Pancreas (tissue), 10 donors: ENCODE data around the gene VPS35L. TPM values are rescaled to one million over a fixed set of nuclear protein-coding genes. Genes with fewer than 3 reads are reported as not detected.
A peak's percentile ranks its signal among the peaks of the same experiment; 100 is the strongest.

ENCODE experiments used
- ATAC-seq, 4 donors: fragments of 200-7000 bp; cut with Tn5 transposase; one replicate each; pipeline versions ENCODE4 v1.8.0 to v1.9.1; 2020; ENCODE audit warnings: mild to moderate bottlenecking in 4 of 4, moderate library complexity in 4 of 4
- DNase-seq, 6 donors: peaks; one replicate each; pipeline ENCODE4 v3.0.0-alpha.2; 2020
- FAIRE-seq: peaks from 2 replicates; lab custom pipeline; 2012; peaks lifted over from hg19 to GRCh38; lab: Jason Lieb, UNC
- H3K27ac ChIP-seq, 4 donors: fragments of 200-600 bp; sonication (generic); 1 replicate in 3 of 4; 2 replicates in 1 of 4; pipeline versions ENCODE4 v1.5.0 to v1.8.0; 2020
- H3K27me3 ChIP-seq, 4 donors: fragments of 200-600 bp; one replicate each; pipeline ENCODE4 v1.8.0; 2021
- H3K36me3 ChIP-seq, 3 donors: fragments of 200-600 bp; sonication (generic) in 1 of 3; one replicate each; pipeline versions ENCODE4 v1.5.0 to v1.8.0; 2020 to 2021
- H3K4me1 ChIP-seq, 3 donors: fragments of 200-600 bp; one replicate each; pipeline ENCODE4 v1.8.0; 2021
- H3K4me3 ChIP-seq, 4 donors: fragments of 200-600 bp; sonication (generic) in 2 of 4; one replicate each; pipeline versions ENCODE4 v1.5.0 to v1.8.0; 2020 to 2021
- H3K9me3 ChIP-seq, 4 donors: fragments of 200-600 bp; one replicate each; pipeline ENCODE4 v1.8.0; 2021
- CTCF ChIP-seq, 4 donors: fragments of 200-600 bp; sonication (generic) in 3 of 4; IDR thresholded peaks; one replicate each; pipeline versions ENCODE4 v1.5.0 to v1.8.0; 2021; ENCODE audit warnings: antibody characterized with exemption in 4 of 4
- WGBS, 2 donors: extraction: QIAGEN DNeasy Blood & Tissue Kit; methylation state at CpG; one replicate each; pipeline ENCODE4 v1.1.7; 2013; 5-methylcytosine and 5-hydroxymethylcytosine counted together
- intact Hi-C, 3 donors: fragments of 100-400 bp; cut with DNase I; formaldehyde crosslinking; loops; one replicate each; pipeline versions ENCODE4 v1.11.1 to v1.14.2; 2022
- polyA plus RNA-seq, 2 donors: library from polyadenylated mRNA; stranded (reverse); fragments of 200-250 nt; gene quantifications; one replicate each; pipeline ENCODE4 v1.2.3, GENCODE V29; 2013
- total RNA-seq, 6 donors: library from RNA; stranded (reverse); fragmentation: NEBNext Ultra II Directional in 4 of 6; extraction: Animal tissue kit (Norgen Biotek cat#: 25700) in 4 of 6; gene quantifications; one replicate each; pipeline versions ENCODE4 v1.2.1 to v1.2.4, GENCODE V29; 2021 to 2023
- donor health status: healthy with polysubstance abuse.
- donor health status: DM: no; HTN: no; CAD: no; lungs with moderate emphysema.
- donor health status: DM: no; HTN: no; CAD: no.
- donor health status: control.
- donor health status: control.
- donor health status: Bipolar disorder and iron deficiency.
- donor health status: DM: yes; HTN: yes; CAD: no.
- donor health status: DM: no; HTN: no; CAD: no.
- donor health status: DM: no; HTN: no; CAD: no.
- donor health status: DM: yes; HTN: yes; CAD: no.

VPS35L gene
- total and polyA plus RNA-seq, 8 donors = 15.2 to 35.3 (median 22.3) TPM

DNA sequence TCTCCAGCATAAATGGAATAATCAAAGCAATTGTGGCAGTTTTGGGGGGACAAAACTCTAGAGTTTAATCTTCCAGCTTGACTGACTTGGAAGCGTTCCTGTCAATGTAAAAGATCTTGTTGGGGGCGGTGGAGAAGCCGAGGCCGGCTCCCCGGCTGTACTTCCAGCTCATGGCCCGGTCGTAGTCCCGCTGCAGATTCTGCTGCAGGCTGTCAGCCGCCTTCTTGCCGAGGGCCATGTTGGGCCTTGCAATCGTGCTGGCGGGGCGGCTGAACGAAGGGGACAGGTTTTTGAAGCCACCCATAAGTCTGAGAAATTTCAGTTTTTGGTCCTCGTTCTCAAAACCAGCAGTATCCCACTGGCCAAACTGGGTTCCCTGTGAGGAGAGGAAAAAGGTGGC lies 151.3 kb downstream of the VPS35L start:
- FAIRE-seq = no peak
- ATAC-seq = no peak
- WGBS, 2 donors = 96% methylated on average over 15 of the region's 15 CpGs
- H3K4me3 ChIP-seq = no peak overlapping the region
- peaks cover 0 to 23% (median 6%) of the 10 kb centered on the region in 3 donors for H3K36me3 ChIP-seq
- intact Hi-C loops = no loop called here
- no peaks in the 10 kb centered on the region for H3K9me3 ChIP-seq
- no peak for DNase-seq
- no peaks in the 10 kb centered on the region for H3K4me1 ChIP-seq
- H3K27me3 ChIP-seq = no peaks in the 10 kb centered on the region
- TF ChIP-seq CTCF (IDR thresholded peaks at IDR 0.05) = no peak
- H3K27ac ChIP-seq = no peak overlapping the region

DNA sequence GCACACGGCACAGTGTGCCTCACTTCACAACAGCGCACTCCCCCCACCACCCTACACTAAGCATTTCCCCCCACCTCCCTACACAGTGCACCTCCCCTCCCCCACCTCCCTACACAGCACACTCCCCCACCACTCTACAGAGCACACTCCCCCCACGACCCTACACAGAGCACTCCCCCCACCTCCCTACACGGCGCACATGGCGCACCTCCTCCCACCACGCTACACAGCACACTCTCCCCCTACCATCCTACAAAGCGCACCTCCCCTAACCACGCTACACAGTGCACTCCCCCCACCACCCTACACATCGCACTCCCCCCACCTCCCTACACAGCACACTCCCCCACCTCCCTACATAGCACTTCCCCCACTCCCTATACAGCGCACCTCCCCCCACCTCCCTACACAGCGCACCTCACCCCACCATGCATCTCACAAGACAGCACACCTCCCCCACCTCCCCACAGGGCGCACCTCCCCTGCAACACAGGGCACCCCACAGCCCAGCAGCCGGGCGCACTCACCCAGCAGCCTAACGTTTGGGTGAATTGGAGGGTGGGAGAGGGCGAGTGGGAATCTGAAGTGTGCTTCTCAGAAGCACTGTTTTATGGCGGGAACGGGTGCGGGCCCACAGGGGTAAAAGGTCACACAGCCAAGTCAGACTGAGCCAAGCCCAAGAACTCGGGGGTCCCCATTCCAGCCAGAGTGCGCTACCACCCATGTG lies 152.2 kb downstream of the VPS35L start:
- Histone ChIP-seq H3K4me1 (no peaks in the 10 kb centered on the region), H3K36me3 (peaks cover 0 to 23% (median 6%) of the 10 kb centered on the region in 3 donors), H3K4me3 (no peak overlapping the region), H3K27me3 (no peaks in the 10 kb centered on the region), H3K9me3 (no peaks in the 10 kb centered on the region), H3K27ac (no peak overlapping the region)
- FAIRE-seq = no peak
- ATAC-seq = no peak
- 86 to 92% methylated on average over 22 of the region's 22 CpGs for WGBS, 2 donors
- intact Hi-C loops = no loop called here
- peak in 1 of 6 donors; percentile 34 for DNase-seq
- TF ChIP-seq CTCF (IDR thresholded peaks at IDR 0.05) = no peak

DNA sequence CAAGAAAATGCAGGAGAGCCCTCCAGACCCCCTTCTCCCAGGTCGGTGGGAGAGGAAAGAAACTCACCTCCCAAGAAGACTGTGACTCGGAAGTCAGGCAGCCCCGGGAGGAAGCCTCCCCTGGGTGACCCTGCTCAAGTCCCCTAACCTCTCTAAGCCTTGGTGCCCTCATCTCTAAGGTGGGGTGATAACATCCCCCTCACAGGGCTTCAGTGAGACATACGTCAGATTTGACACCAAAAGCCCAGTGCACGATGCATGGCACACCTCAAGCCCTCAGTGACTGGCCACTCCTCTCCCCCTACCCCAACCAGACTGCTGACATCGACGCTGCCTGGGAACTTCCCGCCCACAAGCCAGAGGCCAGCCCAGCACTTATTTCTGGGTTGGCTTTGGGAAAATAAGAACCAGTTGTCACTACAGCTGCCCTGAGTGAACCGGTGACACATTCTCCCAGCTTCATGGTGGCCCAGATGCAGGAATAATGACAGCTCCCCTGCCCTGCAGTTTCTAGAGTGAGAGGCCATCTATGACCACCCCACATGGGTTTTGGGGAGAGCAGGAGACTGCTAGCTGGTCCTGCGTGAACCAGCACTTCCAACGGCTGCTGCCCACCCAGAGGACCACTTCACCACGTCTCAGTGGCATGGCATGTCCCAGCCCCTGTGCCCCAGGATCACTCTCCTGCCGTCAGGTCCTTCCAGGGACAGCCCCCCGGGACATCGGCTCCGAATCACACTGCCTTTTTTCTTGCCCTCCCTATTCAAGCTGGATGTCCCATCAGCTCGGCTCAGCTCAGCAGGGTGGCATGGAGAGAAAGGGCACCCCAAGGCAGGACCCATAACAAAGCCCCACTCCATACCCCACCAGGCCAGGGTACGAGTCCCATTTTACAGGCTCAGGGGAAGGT lies 153.0 kb downstream of the VPS35L start:
- peaks cover 0 to 23% (median 2%) of the 10 kb centered on the region in 3 donors for H3K36me3 ChIP-seq
- no peak for FAIRE-seq
- H3K4me1 ChIP-seq = no peaks in the 10 kb centered on the region
- no peaks in the 10 kb centered on the region for H3K27me3 ChIP-seq
- no peaks in the 10 kb centered on the region for H3K9me3 ChIP-seq
- H3K27ac ChIP-seq = no peak overlapping the region
- H3K4me3 ChIP-seq = no peak overlapping the region
- WGBS, 2 donors = 80 to 84% methylated on average over 18 of the region's 18 CpGs
- ATAC-seq = no peak
- intact Hi-C loops = no loop called here
- peak in 1 of 6 donors; percentile 40 for DNase-seq
- no peak for TF ChIP-seq CTCF (IDR thresholded peaks at IDR 0.05)

- no peak for TF ChIP-seq CTCF (IDR thresholded peaks at IDR 0.05)
- Histone ChIP-seq H3K27me3 (no peaks in the 10 kb centered on the region), H3K27ac (no peak overlapping the region), H3K4me1 (no peaks in the 10 kb centered on the region), H3K4me3 (no peak overlapping the region), H3K36me3 (peaks cover 0 to 23% (median 4%) of the 10 kb centered on the region in 3 donors), H3K9me3 (no peaks in the 10 kb centered on the region)
- WGBS, 2 donors = 95 to 97% methylated on average over 22 of the region's 22 CpGs
- FAIRE-seq (no peak), DNase-seq (peak in 1 of 6 donors; percentile 33), ATAC-seq (no peak)
- intact Hi-C loops = loop anchor here in 2 of 3 donors (10.0 kb wide), 2 partner anchors 105 to 175 kb away; partner anchors contain the start of gene GPRC5B (in 2 of the 2)
Observed at GRCh38 chr16:19709381-19710136, 154.1 kb downstream of the VPS35L start.
